ENCODE results near the gene SLC24A3. TPM values are rescaled to one million over a fixed set of nuclear protein-coding genes. Genes with fewer than 3 reads are reported as not detected.
A peak's percentile ranks its signal among the peaks of the same experiment; 100 is the strongest.

The SLC24A3 gene
- total RNA-seq, 1 donor from 2014 or later, result 14.0 TPM

GRCh38 chr20:19690462-19690861, 478.0 kb downstream of the SLC24A3 start:
- TF ChIP-seq CTCF (conservative IDR thresholded peaks at IDR 0.05), result no peak
- H3K9me3 Mint-ChIP-seq, result peaks cover 4% of the 10 kb centered on the region
- H3K27me3 Mint-ChIP-seq, result no peaks in the 10 kb centered on the region
- no peak for DNase-seq (ENCODE audit: extremely low spot score, unreplicated experiment)
- peaks cover 2% of the 10 kb centered on the region for H3K36me3 Mint-ChIP-seq
- no peak overlapping the region for H3K27ac Mint-ChIP-seq
- H3K4me1 Mint-ChIP-seq (ENCODE audit: unreplicated experiment), result peaks cover 24% of the 10 kb centered on the region
- no peak overlapping the region for H3K4me3 Mint-ChIP-seq

GRCh38 chr20:19691125-19691524, 478.7 kb downstream of the SLC24A3 start:
- no peak overlapping the region for H3K27ac Mint-ChIP-seq
- H3K9me3 Mint-ChIP-seq, result no peaks in the 10 kb centered on the region
- TF ChIP-seq CTCF (conservative IDR thresholded peaks at IDR 0.05), result no peak
- DNase-seq (ENCODE audit: extremely low spot score, unreplicated experiment), result no peak
- no peaks in the 10 kb centered on the region for H3K27me3 Mint-ChIP-seq
- no peaks in the 10 kb centered on the region for H3K36me3 Mint-ChIP-seq
- H3K4me3 Mint-ChIP-seq, result no peak overlapping the region
- H3K4me1 Mint-ChIP-seq (ENCODE audit: unreplicated experiment), result peaks cover 27% of the 10 kb centered on the region

GRCh38 chr20:19692100-19692499, 479.7 kb downstream of the SLC24A3 start:
- no peak for DNase-seq (ENCODE audit: extremely low spot score, unreplicated experiment)
- Mint-ChIP-seq H3K27me3 (no peaks in the 10 kb centered on the region), H3K9me3 (no peaks in the 10 kb centered on the region), H3K27ac (peak overlapping the region; percentile 53), H3K4me3 (no peak overlapping the region), H3K36me3 (no peaks in the 10 kb centered on the region), H3K4me1 (ENCODE audit: unreplicated experiment) (peaks cover 27% of the 10 kb centered on the region)
- TF ChIP-seq CTCF (conservative IDR thresholded peaks at IDR 0.05), result no peak

- H3K27me3 Mint-ChIP-seq, result no peaks in the 10 kb centered on the region
- H3K9me3 Mint-ChIP-seq, result peaks cover 5% of the 10 kb centered on the region
- H3K4me1 Mint-ChIP-seq (ENCODE audit: unreplicated experiment), result peaks cover 27% of the 10 kb centered on the region
- peaks cover 6% of the 10 kb centered on the region for H3K36me3 Mint-ChIP-seq
- TF ChIP-seq CTCF (conservative IDR thresholded peaks at IDR 0.05), result peak; percentile 96
- DNase-seq (ENCODE audit: extremely low spot score, unreplicated experiment), result peak; percentile 74
- H3K4me3 Mint-ChIP-seq, result peak overlapping the region; percentile 37
- peak overlapping the region; percentile 53 for H3K27ac Mint-ChIP-seq
Measured at GRCh38 chr20:19692685-19693119, 480.3 kb downstream of the SLC24A3 start.

GRCh38 chr20:19693508-19693907, 481.1 kb downstream of the SLC24A3 start:
- no peak for DNase-seq (ENCODE audit: extremely low spot score, unreplicated experiment)
- Mint-ChIP-seq H3K36me3 (peaks cover 11% of the 10 kb centered on the region), H3K27ac (no peak overlapping the region), H3K9me3 (peaks cover 9% of the 10 kb centered on the region), H3K27me3 (no peaks in the 10 kb centered on the region), H3K4me3 (no peak overlapping the region), H3K4me1 (ENCODE audit: unreplicated experiment) (peaks cover 27% of the 10 kb centered on the region)
- no peak for TF ChIP-seq CTCF (conservative IDR thresholded peaks at IDR 0.05)

- Mint-ChIP-seq H3K36me3 (peaks cover 21% of the 10 kb centered on the region), H3K27ac (peak overlapping the region; percentile 6), H3K4me1 (ENCODE audit: unreplicated experiment) (peaks cover 27% of the 10 kb centered on the region), H3K9me3 (peaks cover 9% of the 10 kb centered on the region), H3K4me3 (no peak overlapping the region), H3K27me3 (no peaks in the 10 kb centered on the region)
- DNase-seq (ENCODE audit: extremely low spot score, unreplicated experiment), result no peak
- no peak for TF ChIP-seq CTCF (conservative IDR thresholded peaks at IDR 0.05)
Measured at GRCh38 chr20:19695081-19695480, 482.6 kb downstream of the SLC24A3 start.

Measured in type B pancreatic cell (in vitro differentiated cells).